Keratinocyte (primary cell): ENCODE data around the gene ARMH1. TPM values are rescaled to one million over a fixed set of nuclear protein-coding genes. Genes with fewer than 3 reads are reported as not detected.
"Not testable (repeated sequence)": the region's sequence is repeated elsewhere in the genome, so short reads cannot be mapped to it uniquely, and the experiment has no call there.

ENCODE experiments used
- DNase-seq: peaks from one replicate; pipeline ENCODE4 v3.0.0-alpha.2; 2011; ENCODE audit warnings: low read depth, missing footprints, low spot score
- FAIRE-seq: peaks from 2 replicates; lab custom pipeline; 2011; peaks lifted over from hg19 to GRCh38; lab: Jason Lieb, UNC
- H2AFZ ChIP-seq: 2 replicates; pipeline ENCODE4 v1.6.0; 2012; ENCODE audit warnings: low read length, control low read depth, inconsistent platforms; ENCODE audit not compliant: control insufficient read depth
- H3K27ac ChIP-seq: 2 replicates; pipeline ENCODE4 v1.5.1; 2011; ENCODE audit warnings: low read length; ENCODE audit not compliant: control insufficient read depth, insufficient read depth
- H3K27me3 ChIP-seq: 3 replicates; pipeline ENCODE4 v1.6.0; 2011; ENCODE audit warnings: low read length; ENCODE audit not compliant: control insufficient read depth, insufficient read depth; ENCODE audit errors: extremely low read depth
- H3K36me3 ChIP-seq, 2 experiments: 2 replicates in 1 of 2; 3 replicates in 1 of 2; pipeline ENCODE4 v1.5.1; 2011; ENCODE audit warnings: low read length in 2 of 2, mild to moderate bottlenecking in 1 of 2; ENCODE audit not compliant: control insufficient read depth in 2 of 2, insufficient read depth in 2 of 2; ENCODE audit errors: extremely low read depth in 1 of 2
- H3K4me1 ChIP-seq: 3 replicates; pipeline ENCODE4 v1.5.1; 2011; ENCODE audit warnings: low read length; ENCODE audit not compliant: control insufficient read depth, insufficient read depth; ENCODE audit errors: extremely low read depth
- H3K4me2 ChIP-seq: 3 replicates; pipeline ENCODE4 v1.6.0; 2011; ENCODE audit warnings: low read depth, low read length; ENCODE audit not compliant: control insufficient read depth, insufficient read depth; ENCODE audit errors: extremely low read depth
- H3K4me3 ChIP-seq, 3 experiments: fragments of 200-600 bp in 1 of 3; sonication (generic) in 1 of 3; 2 replicates in 2 of 3; 3 replicates in 1 of 3; pipeline ENCODE4 v1.5.1; 2011 to 2016; ENCODE audit warnings: low read length in 3 of 3, mild to moderate bottlenecking in 3 of 3, control low read depth in 2 of 3, inconsistent platforms in 1 of 3, low read depth in 1 of 3, mixed read lengths in 1 of 3, mixed run types in 1 of 3, moderate library complexity in 1 of 3; ENCODE audit not compliant: control insufficient read depth in 2 of 3, insufficient read depth in 2 of 3; ENCODE audit errors: extremely low read depth in 1 of 3
- H3K79me2 ChIP-seq: 2 replicates; pipeline ENCODE4 v1.6.0; 2012; ENCODE audit warnings: low read length; ENCODE audit not compliant: control insufficient read depth, insufficient read depth
- H3K9ac ChIP-seq: 3 replicates; pipeline ENCODE4 v1.6.0; 2011; ENCODE audit warnings: low read length; ENCODE audit not compliant: control insufficient read depth, insufficient read depth; ENCODE audit errors: extremely low read depth
- H3K9me1 ChIP-seq: 3 replicates; pipeline ENCODE4 v1.6.0; 2011; ENCODE audit warnings: low read length; ENCODE audit not compliant: control insufficient read depth, insufficient read depth; ENCODE audit errors: extremely low read depth
- H3K9me3 ChIP-seq: 2 replicates; pipeline ENCODE4 v1.5.1; 2012; ENCODE audit warnings: low read depth, low read length; ENCODE audit not compliant: control insufficient read depth
- H4K20me1 ChIP-seq: 3 replicates; pipeline ENCODE4 v1.6.0; 2011; ENCODE audit warnings: low read length; ENCODE audit not compliant: control insufficient read depth, insufficient read depth; ENCODE audit errors: extremely low read depth
- CTCF ChIP-seq, 3 experiments: IDR thresholded peaks in 1 of 3; conservative IDR thresholded peaks in 1 of 3; optimal IDR thresholded peaks in 1 of 3; 2 replicates in 2 of 3; 3 replicates in 1 of 3; pipeline versions ENCODE3 to v1.5.1; 2011; ENCODE audit warnings: low read length in 3 of 3, mild to moderate bottlenecking in 3 of 3, moderate library complexity in 2 of 3, control low read depth in 1 of 3, inconsistent platforms in 1 of 3; ENCODE audit not compliant: insufficient read depth in 2 of 3; ENCODE audit errors: extremely low read depth in 1 of 3
- EZH2 ChIP-seq: IDR thresholded peaks from one replicate; pipeline ENCODE4 v1.6.1; 2012; ENCODE audit warnings: inconsistent platforms, mild to moderate bottlenecking, low read length, moderate library complexity
- dilution Hi-C: fragments of 300-500 bp; cut with MboI; formaldehyde crosslinking; loops from one replicate; pipeline ENCODE4 v1.7.0; 2020; ENCODE audit warnings: low sequenced_read_pairs; ENCODE audit not compliant: extremely low pct_ligation_motif_present
- polyA plus RNA-seq, 5 experiments: library from polyadenylated mRNA; depleted of rRNA in 3 of 5; stranded (reverse) in 3 of 5; stranded (forward) in 1 of 5; unstranded in 1 of 5; fragments of >200 nt; gene quantifications; 1 replicate in 1 of 5; 2 replicates in 3 of 5; 3 replicates in 1 of 5; pipeline versions ENCODE4 v1.2.1 to v1.2.3, GENCODE V29; 2011 to 2012; ENCODE audit warnings: missing spikeins in 2 of 5, low read depth in 1 of 5, low replicate concordance in 1 of 5

Gene ARMH1
- polyA plus RNA-seq, 1 donor (not counting 4 experiments of a cell fraction or from before 2014, with no cell fraction given) = 0.22 TPM

GRCh38 chr1:44664730-44665370 is 9.7 kb upstream of the ARMH1 start:
- no peak overlapping the region for H3K4me2 ChIP-seq
- FAIRE-seq (no peak), DNase-seq (no peak)
- H3K9ac ChIP-seq = no peak overlapping the region
- dilution Hi-C loops = no loop called here
- H3K4me3 ChIP-seq = no peak overlapping the region
- no peak overlapping the region for H3K27ac ChIP-seq
- no peaks in the 10 kb centered on the region for H3K27me3 ChIP-seq
- H3K79me2 ChIP-seq = no peaks in the 10 kb centered on the region
- no peaks in the 10 kb centered on the region for H3K9me3 ChIP-seq
- no peaks in the 10 kb centered on the region for H3K4me1 ChIP-seq
- H2AFZ ChIP-seq = no peak overlapping the region
- no peaks in the 10 kb centered on the region for H4K20me1 ChIP-seq
- no peaks in the 10 kb centered on the region for H3K36me3 ChIP-seq
- no peak for TF ChIP-seq CTCF (optimal IDR thresholded peaks at IDR 0.05 in 1 of 3, IDR thresholded peaks at IDR 0.05 in 1 of 3, conservative IDR thresholded peaks at IDR 0.05 in 1 of 3; ENCODE audit: extremely low read depth in 1 of 3, insufficient read depth in 2 of 3, low read length in 3 of 3)
- no peak for TF ChIP-seq EZH2
- no peaks in the 10 kb centered on the region for H3K9me1 ChIP-seq

GRCh38 chr1:44666719-44667118 is 7.8 kb upstream of the ARMH1 start:
- H2AFZ ChIP-seq, H3K4me1 ChIP-seq, DNase-seq, FAIRE-seq, H3K27me3 ChIP-seq, dilution Hi-C loops, H3K4me2 ChIP-seq, H3K27ac ChIP-seq, H4K20me1 ChIP-seq, H3K4me3 ChIP-seq, H3K9me1 ChIP-seq, H3K36me3 ChIP-seq, H3K9ac ChIP-seq, H3K79me2 ChIP-seq, H3K9me3 ChIP-seq: not testable (repeated sequence)
